Ureter (tissue), 1 donor: ENCODE data around the gene PPIP5K1. TPM values are rescaled to one million over a fixed set of nuclear protein-coding genes. Genes with fewer than 3 reads are reported as not detected.

Experiments
- DNase-seq: peaks from one replicate; pipeline ENCODE4 v3.0.0-alpha.2; 2020; ENCODE audit warnings: low spot score
- total RNA-seq: library from RNA; stranded (reverse); gene quantifications from one replicate; pipeline ENCODE4 v1.2.4, GENCODE V29; 2023
- donor health status: DM: yes; HTN: yes; CAD: no.

PPIP5K1 gene
- total RNA-seq, 1 donor from 2014 or later, result 120 TPM

DNA sequence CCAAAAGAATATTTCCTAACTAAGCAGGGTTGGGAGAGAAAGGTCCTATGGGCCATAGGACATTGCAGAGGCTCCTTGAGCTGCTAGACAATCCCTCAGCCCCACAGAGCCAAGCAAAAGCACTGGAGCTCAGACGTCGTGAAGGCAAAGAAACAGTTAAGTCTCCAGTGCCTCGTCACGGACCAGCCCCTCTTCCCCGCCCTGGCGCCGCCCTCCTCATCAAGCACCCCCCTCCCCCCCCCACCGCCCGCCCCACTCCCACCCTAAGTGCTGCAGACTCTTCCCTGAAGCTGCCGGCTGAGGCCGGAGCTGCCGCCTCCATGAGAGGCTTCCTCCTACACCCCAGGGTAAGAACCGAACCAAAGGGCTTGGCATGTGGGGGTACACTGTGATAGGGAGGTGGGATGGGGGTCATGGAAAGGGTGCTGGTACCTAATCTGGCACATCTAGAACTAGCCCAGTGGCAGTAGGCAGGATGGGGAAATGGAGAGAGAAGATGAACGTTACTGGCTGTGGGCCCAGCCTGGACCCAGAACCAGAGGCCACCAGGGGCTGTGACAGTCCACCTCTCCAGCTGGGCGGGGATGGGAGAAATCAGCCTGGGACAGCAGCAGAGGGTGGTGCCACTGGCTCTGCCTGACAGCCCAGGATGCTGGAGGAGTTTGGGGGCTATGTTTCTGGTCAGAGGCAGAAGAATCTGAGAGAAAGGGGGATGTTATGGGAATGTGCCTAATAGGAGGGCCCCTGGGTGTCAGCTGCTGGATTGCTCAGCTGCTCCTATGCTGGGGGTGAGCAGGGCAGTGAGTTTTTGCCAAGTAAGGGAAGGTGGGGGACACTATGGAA is 72.4 kb downstream of the PPIP5K1 start, which contains the start of gene MAP1A:
Gene MAP1A (plus strand): TSS at position 255 of the 843 bp plus-strand sequence. CDS start 3,866 bp downstream, outside the sequence.
- DNase-seq, result no peak

- no peak for DNase-seq
Observed at GRCh38 chr15:43516801-43517353, 73.1 kb downstream of the PPIP5K1 start.

- peak; percentile 64 for DNase-seq
Observed at GRCh38 chr15:43516185-43516584, 73.8 kb downstream of the PPIP5K1 start.

- DNase-seq, result no peak
Observed at GRCh38 chr15:43515741-43516140, 74.3 kb downstream of the PPIP5K1 start.

- peak; percentile 37 for DNase-seq
Observed at GRCh38 chr15:43514241-43515057, 75.6 kb downstream of the PPIP5K1 start.

- no peak for DNase-seq
Observed at GRCh38 chr15:43513550-43513949, 76.5 kb downstream of the PPIP5K1 start.

GRCh38 chr15:43511012-43511885 is 78.8 kb downstream of the PPIP5K1 start:
- peak; percentile 37 for DNase-seq

DNA sequence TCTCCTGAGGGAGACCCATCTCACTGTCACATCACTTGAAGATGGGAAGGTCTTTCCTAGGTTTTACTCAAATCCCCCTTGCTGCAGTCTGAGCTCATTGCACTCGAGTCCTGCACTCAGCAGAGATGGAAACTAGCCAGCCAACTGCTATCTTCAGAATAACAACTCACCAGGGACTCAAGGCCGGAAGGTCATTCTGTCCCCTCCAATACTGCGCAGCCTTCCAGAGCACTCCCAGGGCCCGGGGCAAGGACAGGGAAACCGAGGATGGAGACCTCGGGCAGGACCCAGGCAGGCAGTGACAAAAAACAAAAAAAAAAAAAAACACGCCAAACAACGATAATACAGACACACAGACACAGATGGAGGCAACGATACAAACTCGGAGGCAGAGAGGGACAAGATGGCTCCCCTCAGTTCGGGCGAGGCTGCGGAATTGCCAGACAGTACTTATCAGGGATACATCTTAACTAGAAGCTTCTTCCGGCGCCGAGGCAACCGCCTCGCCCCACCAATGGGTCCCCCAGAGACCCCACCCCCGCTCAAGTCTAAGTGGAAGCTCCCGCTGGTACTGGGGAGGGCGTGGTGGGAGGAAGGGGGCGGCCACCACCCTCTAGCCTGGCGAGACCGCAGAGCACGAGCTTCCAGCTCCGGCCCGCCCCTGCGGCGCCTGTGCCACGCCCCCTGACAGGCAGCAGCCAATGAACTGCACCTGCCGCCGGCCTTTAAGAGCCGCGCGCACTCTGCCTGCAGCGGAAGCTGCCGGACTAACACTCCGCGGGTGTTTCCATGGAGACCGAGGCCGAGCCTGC is 79.6 kb downstream of the PPIP5K1 start:
- DNase-seq, result peak; percentile 97

DNA sequence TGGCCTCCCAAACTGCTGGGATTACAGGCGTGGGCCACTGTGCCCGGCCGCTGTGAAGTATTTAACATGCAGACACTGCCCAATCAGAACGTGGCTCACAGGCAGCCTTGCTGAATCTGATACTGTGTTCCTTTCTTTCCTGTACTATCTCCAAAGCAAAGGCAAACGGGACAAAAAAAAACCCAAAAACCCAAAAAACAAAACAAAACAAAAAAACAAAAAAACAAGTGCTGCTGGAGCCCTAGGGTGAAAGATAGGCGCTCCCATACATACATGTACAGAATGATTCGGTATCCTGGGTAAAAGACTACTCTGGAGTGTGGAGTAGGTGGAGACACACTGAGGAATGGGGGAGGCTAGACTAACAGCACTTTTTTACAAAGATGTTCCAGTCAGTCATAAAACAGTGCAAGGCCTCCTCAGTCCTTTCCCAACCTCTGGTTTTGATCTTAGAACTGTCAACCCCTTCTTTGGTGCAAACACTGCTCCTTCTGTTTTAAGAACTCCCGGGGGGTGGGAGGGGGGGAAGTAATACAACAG is 80.3 kb downstream of the PPIP5K1 start:
- no peak for DNase-seq

DNA sequence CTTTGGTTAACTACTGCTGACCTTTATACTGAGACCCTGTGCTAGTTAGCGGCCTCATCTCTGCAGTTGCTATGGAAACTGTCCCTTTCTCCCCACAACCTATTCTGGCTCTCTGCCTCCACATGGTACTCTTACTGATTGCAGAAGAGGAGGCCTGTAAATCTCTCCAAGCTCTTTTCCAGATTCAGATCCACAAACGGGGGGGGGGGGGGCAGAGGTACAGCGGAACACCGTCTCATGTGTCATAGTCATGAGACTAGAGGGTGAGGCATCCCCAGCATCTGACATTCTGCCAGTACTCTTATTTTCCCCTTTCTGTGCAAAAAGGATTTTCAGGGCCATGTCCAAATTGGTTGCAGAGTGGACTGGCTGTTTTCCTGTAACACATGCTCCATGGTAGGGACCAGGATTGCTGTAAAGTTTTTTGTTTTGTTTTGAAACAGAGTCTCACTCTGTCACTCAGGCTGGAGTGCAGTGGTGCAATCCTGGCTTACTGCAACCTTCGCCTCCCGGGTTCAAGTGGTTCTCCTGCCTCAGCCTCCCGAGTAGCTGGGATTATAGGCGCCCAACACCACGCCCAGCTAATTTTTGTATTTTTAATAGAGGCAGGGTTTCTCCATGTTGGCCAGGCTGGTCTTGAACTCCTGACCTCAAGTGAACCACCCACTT is 80.9 kb downstream of the PPIP5K1 start:
- no peak for DNase-seq

DNA sequence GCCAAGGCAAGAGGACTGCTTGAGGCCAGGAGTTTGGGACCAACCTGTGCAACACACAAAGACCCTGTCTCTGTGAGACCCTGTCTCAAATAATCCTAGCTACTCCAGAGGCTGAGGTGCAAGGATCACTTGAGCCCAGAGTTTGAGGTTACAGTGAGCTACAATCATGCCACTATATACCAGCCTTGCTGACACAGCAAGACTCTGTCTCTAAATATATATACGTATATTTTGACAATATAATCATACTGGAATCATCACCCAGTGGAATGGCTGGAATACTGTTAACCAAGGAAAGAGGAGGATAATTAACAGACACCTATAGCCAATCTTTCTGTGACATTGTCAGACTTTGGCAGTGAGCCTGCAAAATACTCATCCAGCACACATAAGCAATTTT is 81.6 kb downstream of the PPIP5K1 start:
- no peak for DNase-seq

GRCh38 chr15:43505738-43506137 is 84.3 kb downstream of the PPIP5K1 start:
- no peak for DNase-seq

DNA sequence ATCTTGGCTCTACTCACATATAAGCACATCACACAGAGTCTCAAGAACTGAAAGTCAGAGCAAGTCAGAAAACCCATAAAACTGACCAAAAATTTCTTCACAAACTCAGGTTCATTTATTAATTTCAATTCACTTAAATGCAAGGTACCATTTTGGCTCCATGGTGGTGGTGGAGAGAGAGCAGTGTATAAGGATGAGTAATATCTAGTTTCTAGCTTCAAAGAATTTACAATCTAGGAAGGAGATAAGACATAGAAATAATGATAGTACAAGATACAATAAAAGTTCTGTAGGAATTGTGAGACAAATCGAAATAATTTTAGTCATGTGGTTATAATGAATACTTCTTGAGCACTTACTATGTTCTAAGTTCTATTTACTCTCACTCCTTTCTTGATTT is 90.4 kb downstream of the PPIP5K1 start:
- DNase-seq, result no peak

GRCh38 chr15:43498990-43499389 is 91.0 kb downstream of the PPIP5K1 start:
- DNase-seq, result no peak

DNA sequence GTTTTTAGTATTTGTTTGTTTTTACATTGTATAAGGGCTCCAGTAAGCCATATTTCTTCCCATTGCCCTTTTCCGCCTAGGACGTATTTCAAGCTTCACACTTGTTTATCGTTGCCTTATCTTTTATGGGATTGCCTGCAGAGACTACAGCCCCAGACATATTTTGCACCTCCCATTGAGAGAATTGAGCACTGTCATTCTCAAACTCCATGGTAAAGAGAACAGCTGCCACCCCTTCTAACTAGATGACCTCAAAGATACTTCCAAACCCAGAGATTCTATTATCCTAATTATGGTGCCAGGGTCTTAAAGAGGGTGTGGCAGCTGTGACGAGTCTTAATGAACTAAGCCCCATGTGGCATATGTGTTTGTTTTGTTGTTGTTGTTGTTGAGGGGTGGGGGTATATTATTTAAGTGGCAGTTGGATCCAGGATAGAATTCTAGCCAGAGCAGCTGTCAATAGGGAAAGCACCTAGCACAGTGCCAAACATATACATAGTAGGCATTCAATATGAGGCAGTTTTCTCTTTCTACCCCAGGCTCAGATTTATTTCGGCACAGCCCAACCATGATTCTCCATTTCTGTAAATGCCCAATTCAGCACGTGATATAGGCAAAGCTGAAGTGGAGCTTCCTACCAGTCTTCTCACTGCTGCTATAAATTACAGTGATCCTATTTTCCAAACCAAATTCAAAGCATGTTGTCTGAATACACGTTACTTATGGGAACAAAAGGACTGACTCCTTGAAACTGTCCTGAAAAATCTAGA is 96.1 kb downstream of the PPIP5K1 start:
- DNase-seq, result no peak

DNA sequence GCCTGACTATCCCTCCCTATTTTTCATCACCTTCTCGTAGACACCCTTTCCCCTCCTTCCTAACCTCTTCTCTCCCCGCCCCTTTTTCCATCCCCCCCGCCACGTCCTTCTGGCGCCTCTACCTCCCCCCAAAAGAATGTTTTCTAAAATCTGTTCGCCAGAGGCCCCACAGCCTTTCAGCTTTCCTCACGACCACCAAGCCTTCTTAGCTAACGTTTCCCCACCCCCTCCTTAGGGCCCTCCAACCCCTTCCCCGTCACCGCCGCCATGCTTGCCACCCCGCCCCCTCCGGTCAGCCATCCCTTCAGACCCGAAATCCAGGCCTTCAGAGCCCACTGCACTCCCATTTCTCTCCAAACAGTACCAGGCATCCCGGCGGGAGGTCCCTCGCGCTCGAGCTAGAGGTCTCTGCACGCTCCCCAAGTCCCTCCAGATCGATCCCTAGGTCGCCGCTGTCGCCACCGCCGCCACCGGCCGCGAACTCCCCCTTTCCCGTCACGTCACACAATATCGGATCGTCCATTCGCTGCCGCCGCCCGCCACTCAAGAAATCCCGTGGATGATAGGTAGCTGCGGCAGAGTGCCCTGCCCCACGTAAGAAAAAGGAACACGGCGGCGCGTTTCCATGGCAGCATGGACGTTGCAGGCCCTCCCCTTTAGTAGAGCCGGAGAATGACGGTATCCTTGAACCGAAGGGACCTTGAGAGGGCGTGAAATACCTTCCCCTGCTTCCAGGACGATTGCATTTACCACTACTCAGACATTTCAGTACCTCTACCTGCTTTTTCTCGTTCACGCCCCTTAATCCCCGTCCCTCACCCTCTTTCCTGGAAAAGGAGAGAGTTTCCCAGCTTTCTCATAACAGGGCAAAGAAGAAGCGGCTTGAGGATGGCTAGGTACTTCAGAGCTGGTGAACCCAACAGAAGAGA is 97.1 kb downstream of the PPIP5K1 start, which contains the start of gene TP53BP1:
Gene TP53BP1 (minus strand): TSS at position 484 of the 929 bp plus-strand sequence. CDS start 113 bp downstream, at position 371.
- DNase-seq, result peak; percentile 96

- DNase-seq, result no peak
Observed at GRCh38 chr15:43492266-43492665, 97.7 kb downstream of the PPIP5K1 start.

- no peak for DNase-seq
Observed at GRCh38 chr15:43489191-43489590, 100.8 kb downstream of the PPIP5K1 start.
